Measurements from ENCODE around the gene KCNK3.
"Not testable (repeated sequence)": the region's sequence is repeated elsewhere in the genome, so short reads cannot be mapped to it uniquely, and the experiment has no call there.

The KCNK3 gene

GRCh38 chr2:26653207-26654060 lies 39.1 kb upstream of the KCNK3 start:
- Histone ChIP-seq H3K9me3 (ENCODE audit: low read length) (no peaks in the 10 kb centered on the region), H2AFZ (ENCODE audit: low read depth, low read length) (no peak overlapping the region), H3K4me3 (ENCODE audit: low read length) (no peak overlapping the region), H3K4me1 (ENCODE audit: insufficient read depth, low read length) (peaks cover 6% of the 10 kb centered on the region), H3K27me3 (ENCODE audit: insufficient read depth, low read length) (peaks cover 2% of the 10 kb centered on the region), H3K36me3 (ENCODE audit: insufficient read depth, low read length) (no peaks in the 10 kb centered on the region)

GRCh38 chr2:26654061-26654340 lies 38.5 kb upstream of the KCNK3 start:
- Histone ChIP-seq H3K4me1 (ENCODE audit: insufficient read depth, low read length) (peaks cover 6% of the 10 kb centered on the region), H3K27me3 (ENCODE audit: insufficient read depth, low read length) (peaks cover 2% of the 10 kb centered on the region), H3K36me3 (ENCODE audit: insufficient read depth, low read length) (no peaks in the 10 kb centered on the region), H3K9me3 (ENCODE audit: low read length) (no peaks in the 10 kb centered on the region), H2AFZ (ENCODE audit: low read depth, low read length) (no peak overlapping the region), H3K4me3 (ENCODE audit: low read length) (no peak overlapping the region)

GRCh38 chr2:26655120-26655519 lies 37.4 kb upstream of the KCNK3 start:
- not testable (repeated sequence) for H3K9me3 ChIP-seq (ENCODE audit: low read length); H2AFZ ChIP-seq (ENCODE audit: low read depth, low read length); H3K27me3 ChIP-seq (ENCODE audit: insufficient read depth, low read length); H3K4me3 ChIP-seq (ENCODE audit: low read length); H3K4me1 ChIP-seq (ENCODE audit: insufficient read depth, low read length); H3K36me3 ChIP-seq (ENCODE audit: insufficient read depth, low read length)

GRCh38 chr2:26655611-26656195 lies 36.8 kb upstream of the KCNK3 start:
- Histone ChIP-seq H2AFZ (ENCODE audit: low read depth, low read length) (no peak overlapping the region), H3K4me1 (ENCODE audit: insufficient read depth, low read length) (peaks cover 6% of the 10 kb centered on the region), H3K27me3 (ENCODE audit: insufficient read depth, low read length) (peaks cover 2% of the 10 kb centered on the region), H3K9me3 (ENCODE audit: low read length) (no peaks in the 10 kb centered on the region), H3K36me3 (ENCODE audit: insufficient read depth, low read length) (no peaks in the 10 kb centered on the region), H3K4me3 (ENCODE audit: low read length) (no peak overlapping the region)

GRCh38 chr2:26657265-26657664 lies 35.3 kb upstream of the KCNK3 start:
- Histone ChIP-seq H3K27me3 (ENCODE audit: insufficient read depth, low read length) (peaks cover 2% of the 10 kb centered on the region), H3K4me3 (ENCODE audit: low read length) (no peak overlapping the region), H3K4me1 (ENCODE audit: insufficient read depth, low read length) (peaks cover 6% of the 10 kb centered on the region), H2AFZ (ENCODE audit: low read depth, low read length) (no peak overlapping the region), H3K9me3 (ENCODE audit: low read length) (no peaks in the 10 kb centered on the region), H3K36me3 (ENCODE audit: insufficient read depth, low read length) (no peaks in the 10 kb centered on the region)

GRCh38 chr2:26658691-26659346 lies 33.7 kb upstream of the KCNK3 start:
- peaks cover 6% of the 10 kb centered on the region for H3K4me1 ChIP-seq (ENCODE audit: insufficient read depth, low read length)
- peaks cover 2% of the 10 kb centered on the region for H3K27me3 ChIP-seq (ENCODE audit: insufficient read depth, low read length)
- no peaks in the 10 kb centered on the region for H3K9me3 ChIP-seq (ENCODE audit: low read length)
- no peaks in the 10 kb centered on the region for H3K36me3 ChIP-seq (ENCODE audit: insufficient read depth, low read length)
- H2AFZ ChIP-seq (ENCODE audit: low read depth, low read length), result no peak overlapping the region
- H3K4me3 ChIP-seq (ENCODE audit: low read length), result no peak overlapping the region

- peaks cover 3% of the 10 kb centered on the region for H3K4me1 ChIP-seq (ENCODE audit: insufficient read depth, low read length)
- no peaks in the 10 kb centered on the region for H3K36me3 ChIP-seq (ENCODE audit: insufficient read depth, low read length)
- no peaks in the 10 kb centered on the region for H3K9me3 ChIP-seq (ENCODE audit: low read length)
- peaks cover 2% of the 10 kb centered on the region for H3K27me3 ChIP-seq (ENCODE audit: insufficient read depth, low read length)
- H2AFZ ChIP-seq (ENCODE audit: low read depth, low read length), result no peak overlapping the region
- H3K4me3 ChIP-seq (ENCODE audit: low read length), result no peak overlapping the region
Observed at GRCh38 chr2:26660363-26660962, 32.1 kb upstream of the KCNK3 start.

GRCh38 chr2:26665296-26665695 lies 27.2 kb upstream of the KCNK3 start:
- not testable (repeated sequence) for H3K27me3 ChIP-seq (ENCODE audit: insufficient read depth, low read length); H3K4me3 ChIP-seq (ENCODE audit: low read length); H3K36me3 ChIP-seq (ENCODE audit: insufficient read depth, low read length); H3K4me1 ChIP-seq (ENCODE audit: insufficient read depth, low read length); H2AFZ ChIP-seq (ENCODE audit: low read depth, low read length); H3K9me3 ChIP-seq (ENCODE audit: low read length)

- no peaks in the 10 kb centered on the region for H3K36me3 ChIP-seq (ENCODE audit: insufficient read depth, low read length)
- no peak overlapping the region for H3K4me3 ChIP-seq (ENCODE audit: low read length)
- peaks cover 11% of the 10 kb centered on the region for H3K27me3 ChIP-seq (ENCODE audit: insufficient read depth, low read length)
- H2AFZ ChIP-seq (ENCODE audit: low read depth, low read length), result no peak overlapping the region
- no peaks in the 10 kb centered on the region for H3K9me3 ChIP-seq (ENCODE audit: low read length)
- H3K4me1 ChIP-seq (ENCODE audit: insufficient read depth, low read length), result no peaks in the 10 kb centered on the region
Observed at GRCh38 chr2:26666671-26667070, 25.9 kb upstream of the KCNK3 start.

GRCh38 chr2:26668041-26668440 lies 24.5 kb upstream of the KCNK3 start:
- peaks cover 11% of the 10 kb centered on the region for H3K27me3 ChIP-seq (ENCODE audit: insufficient read depth, low read length)
- H3K9me3 ChIP-seq (ENCODE audit: low read length), result no peaks in the 10 kb centered on the region
- no peak overlapping the region for H3K4me3 ChIP-seq (ENCODE audit: low read length)
- H3K4me1 ChIP-seq (ENCODE audit: insufficient read depth, low read length), result no peaks in the 10 kb centered on the region
- H2AFZ ChIP-seq (ENCODE audit: low read depth, low read length), result no peak overlapping the region
- H3K36me3 ChIP-seq (ENCODE audit: insufficient read depth, low read length), result no peaks in the 10 kb centered on the region

- Histone ChIP-seq H3K4me3 (ENCODE audit: low read length) (no peak overlapping the region), H2AFZ (ENCODE audit: low read depth, low read length) (no peak overlapping the region), H3K36me3 (ENCODE audit: insufficient read depth, low read length) (no peaks in the 10 kb centered on the region), H3K27me3 (ENCODE audit: insufficient read depth, low read length) (peaks cover 11% of the 10 kb centered on the region), H3K9me3 (ENCODE audit: low read length) (no peaks in the 10 kb centered on the region), H3K4me1 (ENCODE audit: insufficient read depth, low read length) (no peaks in the 10 kb centered on the region)
Observed at GRCh38 chr2:26668856-26669750, 23.4 kb upstream of the KCNK3 start.

- Histone ChIP-seq H3K36me3 (ENCODE audit: insufficient read depth, low read length) (no peaks in the 10 kb centered on the region), H3K9me3 (ENCODE audit: low read length) (no peaks in the 10 kb centered on the region), H3K4me3 (ENCODE audit: low read length) (no peak overlapping the region), H3K27me3 (ENCODE audit: insufficient read depth, low read length) (peaks cover 11% of the 10 kb centered on the region), H3K4me1 (ENCODE audit: insufficient read depth, low read length) (no peaks in the 10 kb centered on the region), H2AFZ (ENCODE audit: low read depth, low read length) (no peak overlapping the region)
Observed at GRCh38 chr2:26670171-26670570, 22.4 kb upstream of the KCNK3 start.
